H1 (cell line): ENCODE data around the gene KCNH4. TPM values are rescaled to one million over a fixed set of nuclear protein-coding genes. Genes with fewer than 3 reads are reported as not detected.

Experiments
- CTCF ChIA-PET: fragments of 300-600 bp; sonication (Branson Sonifier 250); formaldehyde crosslinking; loops from one replicate; lab custom pipeline; 2021; ENCODE audit not compliant: partially characterized antibody; lab: Charles Lee
- POLR2A ChIA-PET: fragments of 300-600 bp; sonication (Branson Sonifier 250); formaldehyde crosslinking; loops from one replicate; lab custom pipeline; 2021; ENCODE audit warnings: inconsistent platforms; ENCODE audit not compliant: partially characterized antibody; lab: Charles Lee
- DNase-seq, 2 experiments: peaks; one replicate each; pipeline versions ENCODE4 v3.0.0 to v3.0.0-alpha.2; 2010 to 2022; ENCODE audit warnings: low spot score in 2 of 2, low read depth in 1 of 2, mixed read lengths in 1 of 2
- FAIRE-seq: peaks from 2 replicates; lab custom pipeline; 2011; peaks lifted over from hg19 to GRCh38; lab: Jason Lieb, UNC
- H2AFZ ChIP-seq: 2 replicates; pipeline ENCODE4 v1.8.1; 2012; ENCODE audit warnings: low read length, inconsistent platforms
- H2AK5ac ChIP-seq: 2 replicates; pipeline ENCODE4 v1.6.1; 2013; ENCODE audit warnings: low read depth, low read length
- H2BK120ac ChIP-seq: replicated peaks from 2 replicates; pipeline ENCODE3; 2013; ENCODE audit warnings: low read depth, low read length, inconsistent platforms
- H2BK12ac ChIP-seq: 2 replicates; pipeline ENCODE4 v1.6.1; 2013; ENCODE audit warnings: low read depth, low read length
- H2BK15ac ChIP-seq: 2 replicates; pipeline ENCODE4 v1.6.1; 2013; ENCODE audit warnings: low read length
- H2BK20ac ChIP-seq: 2 replicates; pipeline ENCODE4 v1.6.1; 2013; ENCODE audit warnings: low read length
- H2BK5ac ChIP-seq: 2 replicates; pipeline ENCODE4 v1.6.1; 2013; ENCODE audit warnings: low read depth, low read length
- H3K14ac ChIP-seq: 2 replicates; pipeline ENCODE4 v1.6.1; 2013; ENCODE audit warnings: inconsistent platforms; ENCODE audit not compliant: insufficient read length
- H3K18ac ChIP-seq: 2 replicates; pipeline ENCODE4 v1.6.1; 2013; ENCODE audit warnings: low read length; ENCODE audit errors: extremely low read depth
- H3K23ac ChIP-seq: 2 replicates; pipeline ENCODE4 v1.6.1; 2013; ENCODE audit warnings: inconsistent platforms; ENCODE audit not compliant: insufficient read length
- H3K23me2 ChIP-seq: 2 replicates; pipeline ENCODE4 v1.6.1; 2013; ENCODE audit warnings: low read depth, low read length
- H3K27ac ChIP-seq: 2 replicates; pipeline ENCODE4 v1.6.1; 2011; ENCODE audit warnings: low read depth, low read length, inconsistent platforms
- H3K27me3 ChIP-seq, 4 experiments: replicated peaks in 1 of 4; 1 replicate in 1 of 4; 2 replicates in 3 of 4; pipeline versions ENCODE4 v1.6.1 to v1.8.1; 2011 to 2013; ENCODE audit warnings: low read length in 3 of 4, mild to moderate bottlenecking in 3 of 4, inconsistent platforms in 2 of 4, mixed read lengths in 2 of 4, moderate library complexity in 1 of 4; ENCODE audit not compliant: control insufficient read depth in 3 of 4, insufficient read depth in 3 of 4; ENCODE audit errors: extremely low read depth in 1 of 4
- H3K36me3 ChIP-seq, 4 experiments: 2 replicates each; pipeline versions ENCODE4 v1.6.1 to v1.8.1; 2011 to 2013; ENCODE audit warnings: mild to moderate bottlenecking in 4 of 4, low read length in 3 of 4, moderate library complexity in 2 of 4, control low read depth in 1 of 4, inconsistent platforms in 1 of 4; ENCODE audit not compliant: insufficient read depth in 4 of 4, control insufficient read depth in 2 of 4
- H3K4ac ChIP-seq: replicated peaks from 2 replicates; pipeline ENCODE3; 2013; ENCODE audit warnings: low read length, low read depth, mixed read lengths, inconsistent platforms; ENCODE audit not compliant: insufficient read length
- H3K4me1 ChIP-seq, 4 experiments: replicated peaks in 1 of 4; 1 replicate in 1 of 4; 2 replicates in 3 of 4; pipeline versions ENCODE4 v1.6.1 to v1.8.1; 2011 to 2013; ENCODE audit warnings: low read length in 3 of 4, inconsistent platforms in 2 of 4, mixed read lengths in 1 of 4; ENCODE audit not compliant: insufficient read depth in 4 of 4, control insufficient read depth in 3 of 4
- H3K4me2 ChIP-seq, 2 experiments: 2 replicates each; pipeline versions ENCODE4 v1.6.1 to v1.8.1; 2011 to 2013; ENCODE audit warnings: low read depth in 2 of 2, low read length in 2 of 2, control low read depth in 1 of 2, inconsistent platforms in 1 of 2, mild to moderate bottlenecking in 1 of 2; ENCODE audit not compliant: insufficient read depth in 1 of 2
- H3K4me3 ChIP-seq, 4 experiments: fragments of 200-600, 300-600 bp in 1 of 4; sonication (generic), shearing (Covaris generic), sonication (Bioruptor Twin) in 1 of 4; 2 replicates each; pipeline versions ENCODE4 v1.5.1 to v1.8.1; 2011 to 2016; ENCODE audit warnings: low read length in 4 of 4, low read depth in 3 of 4, control low read depth in 2 of 4, inconsistent platforms in 2 of 4, mild to moderate bottlenecking in 2 of 4, mixed read lengths in 1 of 4, moderate library complexity in 1 of 4; ENCODE audit not compliant: insufficient read depth in 2 of 4; ENCODE audit errors: extremely low read depth in 1 of 4
- H3K56ac ChIP-seq: replicated peaks from 2 replicates; pipeline ENCODE3; 2013; ENCODE audit warnings: low read depth, mild to moderate bottlenecking, mixed read lengths, low read length, inconsistent platforms; ENCODE audit not compliant: insufficient read length
- H3K79me1 ChIP-seq: 2 replicates; pipeline ENCODE4 v1.6.1; 2013; ENCODE audit warnings: low read depth, low read length, control low read depth
- H3K79me2 ChIP-seq, 2 experiments: 2 replicates each; pipeline versions ENCODE4 v1.6.1 to v1.8.1; 2012 to 2013; ENCODE audit warnings: low read length in 2 of 2, mild to moderate bottlenecking in 2 of 2, inconsistent platforms in 1 of 2; ENCODE audit not compliant: insufficient read depth in 2 of 2, control insufficient read depth in 1 of 2
- H3K9ac ChIP-seq, 4 experiments: replicated peaks in 1 of 4; 1 replicate in 1 of 4; 2 replicates in 3 of 4; pipeline versions ENCODE4 v1.6.1 to v1.8.1; 2011 to 2013; ENCODE audit warnings: low read depth in 3 of 4, low read length in 3 of 4, control low read depth in 2 of 4, mild to moderate bottlenecking in 2 of 4, moderate library complexity in 2 of 4, inconsistent platforms in 1 of 4; ENCODE audit errors: extremely low read depth in 1 of 4
- H3K9me3 ChIP-seq, 2 experiments: 2 replicates each; pipeline versions ENCODE4 v1.6.1 to v1.8.1; 2012 to 2013; ENCODE audit warnings: mild to moderate bottlenecking in 2 of 2, moderate library complexity in 2 of 2, control low read depth in 1 of 2, inconsistent platforms in 1 of 2, low read depth in 1 of 2, low read length in 1 of 2, mixed read lengths in 1 of 2; ENCODE audit not compliant: insufficient read depth in 2 of 2
- H4K20me1 ChIP-seq, 2 experiments: replicated peaks in 1 of 2; 2 replicates each; pipeline versions ENCODE3 to v1.8.1; 2011 to 2013; ENCODE audit warnings: inconsistent platforms in 2 of 2, low read length in 2 of 2, mild to moderate bottlenecking in 1 of 2; ENCODE audit not compliant: insufficient read depth in 2 of 2, control insufficient read depth in 1 of 2
- H4K5ac ChIP-seq: 2 replicates; pipeline ENCODE4 v1.6.1; 2013; ENCODE audit warnings: low read length, low read depth, mixed read lengths, inconsistent platforms; ENCODE audit not compliant: insufficient read length
- H4K8ac ChIP-seq: 2 replicates; pipeline ENCODE4 v1.8.0; 2013; ENCODE audit warnings: mild to moderate bottlenecking, moderate library complexity, low read length, inconsistent platforms; ENCODE audit not compliant: insufficient read depth; ENCODE audit errors: extremely low read depth
- H4K91ac ChIP-seq: replicated peaks from 2 replicates; pipeline ENCODE3; 2013; ENCODE audit warnings: low read length, mixed read lengths, inconsistent platforms; ENCODE audit not compliant: insufficient read length
- CHD1 ChIP-seq: IDR thresholded peaks from 2 replicates; pipeline ENCODE4 v1.6.1; 2012; ENCODE audit warnings: low read depth, low read length, improper control_type of control experiment
- CTBP2 ChIP-seq: IDR thresholded peaks from 2 replicates; pipeline ENCODE4 v1.7.0; 2011; ENCODE audit warnings: borderline replicate concordance, mild to moderate bottlenecking, moderate library complexity, mixed read lengths, low read length; ENCODE audit not compliant: insufficient read depth, insufficient read length
- EP300 ChIP-seq, 2 experiments: IDR thresholded peaks; 1 replicate in 1 of 2; 2 replicates in 1 of 2; pipeline ENCODE4 v1.6.1; 2011 to 2012; ENCODE audit warnings: low read depth in 2 of 2, low read length in 2 of 2, mild to moderate bottlenecking in 2 of 2, borderline replicate concordance in 1 of 2, inconsistent platforms in 1 of 2, moderate library complexity in 1 of 2
- HDAC2 ChIP-seq, 2 experiments: fragments of 300-600 bp in 1 of 2; sonication (generic) in 1 of 2; IDR thresholded peaks; 2 replicates each; pipeline ENCODE4 v1.6.1; 2011 to 2012; ENCODE audit warnings: low read depth in 2 of 2, low read length in 2 of 2, mild to moderate bottlenecking in 2 of 2, moderate library complexity in 2 of 2, borderline replicate concordance in 1 of 2, inconsistent platforms in 1 of 2
- HDAC6 ChIP-seq: IDR thresholded peaks from one replicate; pipeline ENCODE4 v1.7.1; 2012; ENCODE audit warnings: low read depth, mild to moderate bottlenecking, inconsistent platforms, low read length, moderate library complexity
- SIX5 ChIP-seq: IDR thresholded peaks from 2 replicates; pipeline ENCODE4 v1.6.1; 2011; ENCODE audit warnings: mild to moderate bottlenecking, low read depth, low read length
- SRF ChIP-seq: IDR thresholded peaks from 2 replicates; pipeline ENCODE4 v1.6.1; 2011; ENCODE audit warnings: mild to moderate bottlenecking, low read depth, low read length, moderate library complexity
- TEAD4 ChIP-seq: IDR thresholded peaks from 2 replicates; pipeline ENCODE4 v1.6.1; 2012; ENCODE audit warnings: low read depth, low read length, inconsistent platforms, mixed read lengths
- whole genome bisulfite sequencing, 2 experiments: shearing (Covaris generic) in 1 of 2; methylation state at CpG; one replicate each; pipeline versions ENCODE4 v1.1.6 to v1.1.7; 2013 to 2015; ENCODE audit warnings: low lambda C conversion rate in 2 of 2, mixed read lengths in 2 of 2, inconsistent platforms in 1 of 2, low coverage in 1 of 2, missing lambda C conversion rate in 1 of 2; ENCODE audit not compliant: insufficient replicate concordance in 2 of 2, insufficient coverage in 1 of 2, insufficient read length in 1 of 2; ENCODE audit errors: extremely low coverage in 1 of 2, missing lambda C conversion rate in 1 of 2; 5-methylcytosine and 5-hydroxymethylcytosine counted together
- polyA plus RNA-seq, 7 experiments: library from polyadenylated mRNA; depleted of rRNA in 3 of 7; stranded (reverse) in 5 of 7; unstranded in 2 of 7; fragments of >200 nt in 5 of 7; fragments of 200-250 nt in 2 of 7; gene quantifications; 1 replicate in 5 of 7; 2 replicates in 1 of 7; 4 replicates in 1 of 7; pipeline versions ENCODE4 v1.2.1 to v1.2.3, GENCODE V29; 2011 to 2013; ENCODE audit warnings: missing spikeins in 2 of 7, mixed read lengths in 2 of 7
- total RNA-seq: library from RNA; stranded (reverse); fragmentation: NEBNext Ultra II Directional; extraction: Animal tissue kit (Norgen Biotek cat#: 25700); gene quantifications from 2 replicates; pipeline ENCODE4 v1.2.1, GENCODE V29; 2021
- TF ChIP-seq, protein P1 (sequence below): IDR thresholded peaks from 2 replicates; pipeline ENCODE4 v1.6.1; 2012; ENCODE audit warnings: inconsistent platforms

KCNH4 gene
- total and polyA plus RNA-seq, 2 of the 8 experiments (the other 6 are each of a cell fraction or from before 2014, with no cell fraction given): 0.44 to 0.47 TPM

DNA sequence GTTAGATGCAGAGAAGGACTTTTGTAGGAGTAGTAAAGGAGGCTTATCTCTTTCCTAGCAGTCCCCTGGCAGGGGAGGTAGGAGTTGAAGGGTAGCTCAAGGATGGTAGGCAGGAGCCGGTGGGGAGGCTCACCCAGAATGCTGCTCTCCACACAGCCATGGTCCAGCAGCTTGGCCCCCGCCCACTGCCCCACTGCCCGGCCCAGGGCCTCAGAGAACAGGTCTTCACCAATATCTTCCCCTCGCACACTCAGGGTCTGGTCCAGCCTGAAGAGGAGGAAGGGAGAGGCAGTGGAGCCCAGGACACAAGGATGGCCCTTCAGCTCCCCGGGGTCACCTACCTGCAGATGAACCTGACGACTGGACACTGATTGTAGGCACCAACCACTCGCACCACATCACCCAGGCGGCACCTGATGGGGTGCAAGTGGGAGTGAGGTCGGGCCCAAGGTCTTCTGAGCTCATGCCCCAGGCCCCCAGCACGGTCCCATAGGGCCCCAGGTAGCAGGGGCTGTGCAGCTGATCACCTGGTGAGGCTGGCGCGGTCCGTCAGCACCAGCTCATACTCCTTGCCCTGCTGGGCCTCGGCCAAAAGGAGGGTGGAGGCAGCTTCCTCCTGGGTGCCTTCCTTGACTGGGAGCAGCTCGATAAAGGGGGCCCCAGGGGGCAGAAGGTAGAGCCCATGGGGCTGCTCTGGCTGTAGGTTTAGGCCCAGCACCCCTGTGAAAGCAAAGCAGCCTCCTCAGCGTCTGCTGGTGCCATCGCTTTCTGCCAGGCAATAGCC, 9.7 kb upstream of the KCNH4 start:
- Histone ChIP-seq H3K23me2 (no peaks in the 10 kb centered on the region), H3K79me1 (no peaks in the 10 kb centered on the region), H3K27me3 (peaks cover 0 to 2% (median under 1%) of the 10 kb centered on the region in 4 experiments; a peak in 2 of 7 replicates), H3K36me3 (no peaks in the 10 kb centered on the region), H3K4me1 (peaks cover 0 to 4% (median 3%) of the 10 kb centered on the region in 4 experiments; a peak in 5 of 7 replicates), H2BK5ac (no peak overlapping the region), H3K4ac (no peak overlapping the region), H3K18ac (no peak overlapping the region), H3K4me2 (no peak overlapping the region), H4K20me1 (peaks cover 0 to 1% of the 10 kb centered on the region in 2 experiments), H4K5ac (no peak overlapping the region), H2BK120ac (no peak overlapping the region), H2AK5ac (no peak overlapping the region), H3K14ac (no peak overlapping the region), H2BK12ac (no peak overlapping the region), H3K79me2 (no peaks in the 10 kb centered on the region), H2BK20ac (no peak overlapping the region), H2AFZ (no peak overlapping the region), H3K9ac (no peak overlapping the region), H3K4me3 (no peak overlapping the region), H2BK15ac (no peak overlapping the region), H3K56ac (no peak overlapping the region), H3K9me3 (no peaks in the 10 kb centered on the region), H4K91ac (no peak overlapping the region), H3K27ac (no peak overlapping the region), H3K23ac (no peak overlapping the region), H4K8ac (peak overlapping the region; percentile 2; the same call in 1 of the 2 replicates)
- no peak for FAIRE-seq
- POLR2A ChIA-PET: no interaction called here
- 92% methylated on average over 17 of the region's 17 CpGs; no CpG with 5 or more reads in 1 of the 2 experiments for WGBS, 2 experiments
- DNase-seq: no peak
- TF ChIP-seq TEAD4 (no peak), HDAC6 (no peak), SIX5 (no peak), EP300 (IDR thresholded peaks at IDR 0.05; ENCODE audit: borderline replicate concordance in 1 of 2, low read depth in 2 of 2, low read length in 2 of 2) (no peak), CTBP2 (no peak), CHD1 (no peak), HDAC2 (IDR thresholded peaks at IDR 0.05; ENCODE audit: borderline replicate concordance in 1 of 2, low read depth in 2 of 2, low read length in 2 of 2) (no peak), SRF (no peak)
- TF ChIP-seq, protein P1, sequence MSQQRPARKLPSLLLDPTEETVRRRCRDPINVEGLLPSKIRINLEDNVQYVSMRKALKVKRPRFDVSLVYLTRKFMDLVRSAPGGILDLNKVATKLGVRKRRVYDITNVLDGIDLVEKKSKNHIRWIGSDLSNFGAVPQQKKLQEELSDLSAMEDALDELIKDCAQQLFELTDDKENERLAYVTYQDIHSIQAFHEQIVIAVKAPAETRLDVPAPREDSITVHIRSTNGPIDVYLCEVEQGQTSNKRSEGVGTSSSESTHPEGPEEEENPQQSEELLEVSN: no peak
- CTCF ChIA-PET: interaction anchor here (0.7 to 5.1 kb wide), 10 partner anchors 10 to 73 kb away, joined by 3 to 28 read pairs (median 4); partner anchors contain the start of gene KCNH4
